Measurements from ENCODE around the gene PM20D1.

PM20D1 gene

DNA sequence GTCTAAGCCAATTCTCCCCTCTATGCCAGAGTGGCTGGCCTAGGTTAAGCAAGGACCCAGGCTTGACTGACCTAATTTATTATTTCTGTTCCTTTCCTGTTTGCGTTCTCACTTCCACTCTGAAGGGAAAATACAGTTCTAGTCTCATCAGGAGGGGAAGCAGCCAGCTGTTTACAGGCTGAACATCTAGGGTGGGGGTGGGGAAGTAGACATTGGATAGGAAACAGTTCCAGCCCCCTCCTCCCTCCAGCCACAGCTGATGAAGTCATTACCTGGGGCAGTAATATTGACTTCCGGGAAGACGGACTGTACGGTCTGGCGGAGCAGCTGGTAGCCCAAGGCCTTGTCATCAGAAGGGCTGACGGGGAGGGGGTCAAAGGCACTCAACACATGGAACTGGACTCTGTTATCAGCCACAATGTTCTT, 17.6 kb downstream of the PM20D1 start:
- no peak for TF ChIP-seq SPI1 (IDR thresholded peaks at IDR 0.05; ENCODE audit: borderline replicate concordance, low read depth)
- TF ChIP-seq POLR2AphosphoS5 (IDR thresholded peaks at IDR 0.05; ENCODE audit: low read depth) = no peak
- TF ChIP-seq, protein P1, sequence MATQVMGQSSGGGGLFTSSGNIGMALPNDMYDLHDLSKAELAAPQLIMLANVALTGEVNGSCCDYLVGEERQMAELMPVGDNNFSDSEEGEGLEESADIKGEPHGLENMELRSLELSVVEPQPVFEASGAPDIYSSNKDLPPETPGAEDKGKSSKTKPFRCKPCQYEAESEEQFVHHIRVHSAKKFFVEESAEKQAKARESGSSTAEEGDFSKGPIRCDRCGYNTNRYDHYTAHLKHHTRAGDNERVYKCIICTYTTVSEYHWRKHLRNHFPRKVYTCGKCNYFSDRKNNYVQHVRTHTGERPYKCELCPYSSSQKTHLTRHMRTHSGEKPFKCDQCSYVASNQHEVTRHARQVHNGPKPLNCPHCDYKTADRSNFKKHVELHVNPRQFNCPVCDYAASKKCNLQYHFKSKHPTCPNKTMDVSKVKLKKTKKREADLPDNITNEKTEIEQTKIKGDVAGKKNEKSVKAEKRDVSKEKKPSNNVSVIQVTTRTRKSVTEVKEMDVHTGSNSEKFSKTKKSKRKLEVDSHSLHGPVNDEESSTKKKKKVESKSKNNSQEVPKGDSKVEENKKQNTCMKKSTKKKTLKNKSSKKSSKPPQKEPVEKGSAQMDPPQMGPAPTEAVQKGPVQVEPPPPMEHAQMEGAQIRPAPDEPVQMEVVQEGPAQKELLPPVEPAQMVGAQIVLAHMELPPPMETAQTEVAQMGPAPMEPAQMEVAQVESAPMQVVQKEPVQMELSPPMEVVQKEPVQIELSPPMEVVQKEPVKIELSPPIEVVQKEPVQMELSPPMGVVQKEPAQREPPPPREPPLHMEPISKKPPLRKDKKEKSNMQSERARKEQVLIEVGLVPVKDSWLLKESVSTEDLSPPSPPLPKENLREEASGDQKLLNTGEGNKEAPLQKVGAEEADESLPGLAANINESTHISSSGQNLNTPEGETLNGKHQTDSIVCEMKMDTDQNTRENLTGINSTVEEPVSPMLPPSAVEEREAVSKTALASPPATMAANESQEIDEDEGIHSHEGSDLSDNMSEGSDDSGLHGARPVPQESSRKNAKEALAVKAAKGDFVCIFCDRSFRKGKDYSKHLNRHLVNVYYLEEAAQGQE (IDR thresholded peaks at IDR 0.05; ENCODE audit: insufficient replicate concordance, low read depth) = no peak
- TF ChIP-seq GABPA (IDR thresholded peaks at IDR 0.05; ENCODE audit: low read depth) = no peak
- TF ChIP-seq, protein P2, sequence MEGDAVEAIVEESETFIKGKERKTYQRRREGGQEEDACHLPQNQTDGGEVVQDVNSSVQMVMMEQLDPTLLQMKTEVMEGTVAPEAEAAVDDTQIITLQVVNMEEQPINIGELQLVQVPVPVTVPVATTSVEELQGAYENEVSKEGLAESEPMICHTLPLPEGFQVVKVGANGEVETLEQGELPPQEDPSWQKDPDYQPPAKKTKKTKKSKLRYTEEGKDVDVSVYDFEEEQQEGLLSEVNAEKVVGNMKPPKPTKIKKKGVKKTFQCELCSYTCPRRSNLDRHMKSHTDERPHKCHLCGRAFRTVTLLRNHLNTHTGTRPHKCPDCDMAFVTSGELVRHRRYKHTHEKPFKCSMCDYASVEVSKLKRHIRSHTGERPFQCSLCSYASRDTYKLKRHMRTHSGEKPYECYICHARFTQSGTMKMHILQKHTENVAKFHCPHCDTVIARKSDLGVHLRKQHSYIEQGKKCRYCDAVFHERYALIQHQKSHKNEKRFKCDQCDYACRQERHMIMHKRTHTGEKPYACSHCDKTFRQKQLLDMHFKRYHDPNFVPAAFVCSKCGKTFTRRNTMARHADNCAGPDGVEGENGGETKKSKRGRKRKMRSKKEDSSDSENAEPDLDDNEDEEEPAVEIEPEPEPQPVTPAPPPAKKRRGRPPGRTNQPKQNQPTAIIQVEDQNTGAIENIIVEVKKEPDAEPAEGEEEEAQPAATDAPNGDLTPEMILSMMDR (IDR thresholded peaks at IDR 0.05; ENCODE audit: insufficient read depth, low read length) = no peak
- no peak for DNase-seq (ENCODE audit: low read depth in 1 of 2, low spot score in 1 of 2)
- Histone ChIP-seq H3K4me3 (replicated peaks; ENCODE audit: insufficient read depth, low read length) (no peak overlapping the region), H3K27ac (replicated peaks) (no peak overlapping the region), H3K27me3 (ENCODE audit: insufficient read depth, poor library complexity, severe bottlenecking) (peaks cover 3% of the 10 kb centered on the region)

DNA sequence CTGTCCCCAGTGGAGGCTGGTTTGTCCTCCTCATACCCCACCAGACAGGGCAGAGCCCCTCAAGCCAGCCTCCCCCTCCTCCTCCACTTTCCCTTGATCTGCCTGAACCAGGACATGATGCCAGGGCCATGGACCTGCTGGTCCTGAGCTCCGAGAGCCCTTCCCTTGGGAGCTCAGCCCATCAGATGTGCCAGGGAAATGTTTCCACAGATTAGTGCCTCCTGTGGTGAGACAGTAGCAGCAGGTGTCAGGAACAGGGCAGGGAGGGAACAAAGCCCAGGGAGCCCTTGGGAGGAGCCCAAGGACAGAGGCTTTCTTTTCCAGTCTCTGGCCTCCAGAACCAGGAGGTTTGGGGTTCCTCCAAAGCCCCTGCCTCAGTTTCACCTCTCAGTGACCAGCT, 22.3 kb downstream of the PM20D1 start:
- no peak for DNase-seq (ENCODE audit: low read depth in 1 of 2, low spot score in 1 of 2)
- no peak overlapping the region for H3K27ac ChIP-seq (replicated peaks)

DNA sequence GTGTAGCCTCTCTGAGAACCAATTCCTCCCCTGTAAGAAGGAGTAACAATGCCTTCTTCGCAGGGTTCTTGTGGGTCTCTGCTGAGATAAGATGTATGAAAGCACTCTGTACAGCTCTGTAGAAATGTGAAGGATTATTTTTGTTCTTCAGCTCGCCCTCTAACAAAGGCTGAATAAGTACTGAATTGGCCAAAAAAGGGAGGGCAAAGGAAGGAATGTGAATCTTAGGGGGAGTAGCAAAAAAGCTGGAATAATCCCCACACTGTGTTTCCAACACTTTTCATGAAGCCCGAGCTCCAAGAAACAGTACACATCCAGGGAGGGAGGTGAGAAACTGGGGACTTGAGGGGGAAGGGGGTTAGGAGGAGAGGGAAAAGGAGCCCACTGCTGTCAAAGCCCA, 22.9 kb downstream of the PM20D1 start:
- H3K4me3 ChIP-seq (replicated peaks; ENCODE audit: insufficient read depth, low read length) = no peak overlapping the region
- H3K27me3 ChIP-seq (ENCODE audit: insufficient read depth, poor library complexity, severe bottlenecking) = peaks cover 8% of the 10 kb centered on the region
- TF ChIP-seq GABPA (IDR thresholded peaks at IDR 0.05; ENCODE audit: low read depth) (no peak), SPI1 (IDR thresholded peaks at IDR 0.05; ENCODE audit: borderline replicate concordance, low read depth) (no peak), POLR2AphosphoS5 (IDR thresholded peaks at IDR 0.05; ENCODE audit: low read depth) (no peak)
- TF ChIP-seq, protein P1 (IDR thresholded peaks at IDR 0.05; ENCODE audit: insufficient replicate concordance, low read depth) = no peak
- TF ChIP-seq, protein P2 (IDR thresholded peaks at IDR 0.05; ENCODE audit: insufficient read depth, low read length) = no peak
- no peak overlapping the region for H3K27ac ChIP-seq (replicated peaks)
- no peak for DNase-seq (ENCODE audit: low read depth in 1 of 2, low spot score in 1 of 2)

More for the DNA sequence above, 22.3 kb downstream of the PM20D1 start:
- TF ChIP-seq GABPA (IDR thresholded peaks at IDR 0.05; ENCODE audit: low read depth) = no peak
- TF ChIP-seq, protein P1 (IDR thresholded peaks at IDR 0.05; ENCODE audit: insufficient replicate concordance, low read depth) = no peak
- no peak for TF ChIP-seq SPI1 (IDR thresholded peaks at IDR 0.05; ENCODE audit: borderline replicate concordance, low read depth)
- TF ChIP-seq POLR2AphosphoS5 (IDR thresholded peaks at IDR 0.05; ENCODE audit: low read depth) = no peak
- TF ChIP-seq, protein P2 (IDR thresholded peaks at IDR 0.05; ENCODE audit: insufficient read depth, low read length) = no peak
- no peak overlapping the region for H3K4me3 ChIP-seq (replicated peaks; ENCODE audit: insufficient read depth, low read length)
- peaks cover 8% of the 10 kb centered on the region for H3K27me3 ChIP-seq (ENCODE audit: insufficient read depth, poor library complexity, severe bottlenecking)

Measured in HL-60 (cell line).